GM18951 (cell line): ENCODE results near the gene CLCN4.

Experiments
- POLR2A ChIP-seq: IDR thresholded peaks from 4 replicates; pipeline ENCODE4 v1.6.1; 2011; ENCODE audit warnings: mild to moderate bottlenecking; ENCODE audit not compliant: insufficient read length, insufficient read depth; ENCODE audit errors: extremely low read depth
- in situ Hi-C: fragments of 300-500 bp; cut with MboI; formaldehyde crosslinking; loops from one replicate; pipeline ENCODE4 v1.12.0; 2022; ENCODE audit warnings: low sequenced_read_pairs, mixed read lengths, inconsistent platforms; ENCODE audit not compliant: unreplicated experiment

The CLCN4 gene

GRCh38 chrX:10195947-10196346 is 39.2 kb downstream of the CLCN4 start:
- no peak for TF ChIP-seq POLR2A
- in situ Hi-C loops = loop anchor here (25.0 kb wide), 3 partner anchors 216 to 941 kb away; partner anchors contain the start of gene MID1

DNA sequence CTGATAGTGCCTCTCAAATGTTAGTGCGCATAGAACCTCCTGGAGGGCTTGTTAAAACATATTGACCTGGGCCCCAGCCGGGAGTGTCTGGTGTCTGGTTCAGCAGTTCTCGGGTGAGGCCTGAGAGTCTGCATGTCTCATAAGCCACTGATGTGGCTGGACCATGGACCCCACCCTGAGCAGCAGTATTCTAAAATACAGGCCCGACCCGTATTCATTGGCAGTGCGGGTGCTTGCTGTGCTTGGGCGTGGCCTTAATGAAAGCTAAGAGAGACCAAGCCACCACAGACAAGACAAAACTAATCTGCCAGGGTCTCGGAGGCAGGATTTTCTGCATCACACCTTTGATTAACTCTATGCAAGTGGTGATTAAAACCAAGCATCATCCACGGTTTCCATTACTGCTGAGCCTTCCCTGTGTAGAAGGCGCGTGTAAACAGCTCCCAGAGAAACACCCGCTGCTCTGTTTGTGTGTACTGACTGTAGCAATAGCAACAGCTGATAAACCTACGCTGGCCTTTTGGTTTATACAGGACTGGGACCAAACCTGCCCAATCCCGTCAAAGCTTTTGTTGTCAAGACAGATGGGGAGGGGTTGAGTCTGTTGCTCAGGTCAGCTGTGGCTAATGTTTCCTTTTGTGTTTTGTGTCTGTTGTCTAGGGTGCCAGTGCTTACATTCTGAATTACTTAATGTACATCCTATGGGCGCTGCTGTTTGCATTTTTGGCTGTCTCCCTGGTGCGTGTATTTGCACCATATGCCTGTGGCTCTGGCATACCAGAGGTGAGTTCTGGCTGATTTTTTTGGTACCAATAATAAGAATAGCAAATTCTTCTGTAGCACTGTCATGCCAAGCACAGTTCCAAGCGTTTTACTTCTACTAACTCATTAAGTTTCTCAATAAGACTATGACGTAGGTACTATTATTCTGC is 40.8 kb downstream of the CLCN4 start:
- TF ChIP-seq POLR2A = no peak
- in situ Hi-C loops = loop anchor here (25.0 kb wide), 3 partner anchors 215 to 940 kb away; partner anchors contain the start of gene MID1

- TF ChIP-seq POLR2A = no peak
- in situ Hi-C loops = loop anchor here (25.0 kb wide), 3 partner anchors 214 to 939 kb away; partner anchors contain the start of gene MID1
These were observed 41.5 kb downstream of the CLCN4 start for GRCh38 chrX:10198254-10198653.

- no peak for TF ChIP-seq POLR2A
- in situ Hi-C loops = loop anchor here (25.0 kb wide), 3 partner anchors 213 to 938 kb away; partner anchors contain the start of gene MID1
These were observed 42.4 kb downstream of the CLCN4 start for GRCh38 chrX:10199212-10199611.

- TF ChIP-seq POLR2A = no peak
- in situ Hi-C loops = no loop called here
These were observed 46.8 kb downstream of the CLCN4 start for GRCh38 chrX:10203617-10204016.

GRCh38 chrX:10206317-10206716 is 49.5 kb downstream of the CLCN4 start:
- in situ Hi-C loops = no loop called here
- TF ChIP-seq POLR2A = no peak

GRCh38 chrX:10208281-10208856 is 51.6 kb downstream of the CLCN4 start:
- in situ Hi-C loops = no loop called here
- no peak for TF ChIP-seq POLR2A

GRCh38 chrX:10208953-10209352 is 52.2 kb downstream of the CLCN4 start:
- TF ChIP-seq POLR2A = no peak
- in situ Hi-C loops = no loop called here

DNA sequence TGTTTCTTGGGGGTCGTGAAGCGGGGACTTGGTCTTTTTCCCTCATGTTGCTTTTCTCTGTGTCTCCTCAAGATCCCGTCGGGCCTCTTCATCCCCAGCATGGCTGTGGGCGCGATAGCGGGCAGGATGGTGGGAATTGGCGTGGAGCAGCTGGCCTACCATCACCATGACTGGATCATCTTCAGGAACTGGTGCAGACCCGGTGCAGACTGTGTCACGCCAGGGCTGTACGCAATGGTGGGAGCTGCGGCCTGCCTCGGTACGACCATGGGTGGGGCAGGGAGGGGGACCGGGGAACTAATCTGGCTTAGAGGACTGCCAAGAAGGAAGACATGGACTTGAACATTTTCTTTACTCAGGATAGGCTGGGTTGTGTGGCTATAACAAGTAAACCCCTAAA is 55.6 kb downstream of the CLCN4 start:
- no peak for TF ChIP-seq POLR2A
- in situ Hi-C loops = no loop called here

- in situ Hi-C loops = no loop called here
These were observed 56.9 kb downstream of the CLCN4 start for GRCh38 chrX:10213716-10214115.

DNA sequence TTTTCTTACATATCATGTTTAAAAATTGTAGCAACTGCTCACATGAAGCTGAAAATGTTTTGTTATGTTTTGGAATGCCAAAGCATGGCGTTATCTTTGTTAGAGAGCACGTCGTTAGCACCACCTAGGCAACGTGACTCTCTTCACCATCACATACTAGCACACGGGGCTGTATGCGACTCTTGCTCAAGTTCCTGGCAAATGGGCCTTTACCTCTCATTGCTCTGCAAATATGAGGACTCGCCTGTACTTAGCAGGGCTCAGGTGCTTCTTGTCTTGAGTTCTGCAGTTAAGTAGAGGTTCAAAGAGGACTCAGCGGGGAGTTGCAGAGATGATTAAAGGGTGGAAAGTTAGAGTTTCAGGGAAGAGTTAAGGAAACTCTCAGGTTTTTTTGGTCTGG is 59.4 kb downstream of the CLCN4 start:
- TF ChIP-seq POLR2A = no peak
- in situ Hi-C loops = no loop called here

More at GRCh38 chrX:10213716-10214115, 56.9 kb downstream of the CLCN4 start:
- TF ChIP-seq POLR2A = no peak

- no peak for TF ChIP-seq POLR2A
- in situ Hi-C loops = no loop called here
These were observed 60.4 kb downstream of the CLCN4 start for GRCh38 chrX:10217198-10217597.

- in situ Hi-C loops = no loop called here
- TF ChIP-seq POLR2A = no peak
These were observed 64.9 kb downstream of the CLCN4 start for GRCh38 chrX:10221651-10222050.

DNA sequence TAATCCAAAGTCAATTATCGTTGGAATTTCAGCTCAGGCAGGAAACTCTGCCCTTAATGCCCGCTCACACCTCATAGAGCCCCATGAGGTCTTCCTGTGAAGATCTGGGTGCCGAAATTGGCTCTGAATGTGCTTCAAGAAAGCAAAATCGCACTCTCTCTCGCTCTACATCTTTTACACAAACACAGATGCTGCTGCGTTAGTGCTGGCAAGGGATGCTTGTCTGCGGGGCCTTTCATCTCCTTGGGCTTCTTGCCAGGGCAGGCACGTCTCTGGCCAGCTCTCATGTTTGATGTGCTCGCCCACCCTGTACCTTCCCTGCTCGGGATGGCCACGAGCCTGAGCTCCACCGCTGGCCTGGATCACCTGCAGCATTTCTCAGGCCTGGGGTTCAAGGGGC is 66.5 kb downstream of the CLCN4 start:
- in situ Hi-C loops = no loop called here
- no peak for TF ChIP-seq POLR2A

DNA sequence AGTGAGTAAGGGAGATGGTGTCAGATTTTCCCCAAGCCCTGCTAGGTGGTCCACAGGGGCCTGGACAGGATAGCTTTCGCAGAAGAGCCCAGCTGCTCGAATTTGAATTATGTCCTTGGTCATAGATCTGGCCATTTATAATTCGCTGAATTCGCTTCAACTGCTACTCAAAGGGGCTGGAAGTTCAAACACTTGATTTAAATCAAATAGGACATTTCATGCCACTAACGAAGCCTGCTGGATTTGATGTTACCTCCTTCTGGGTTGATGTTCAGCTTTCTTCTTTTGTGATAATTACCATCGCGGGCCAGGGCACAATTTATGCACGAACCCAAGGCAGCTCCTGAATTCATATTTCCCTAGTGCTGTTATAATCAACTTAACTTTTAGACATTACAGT is 67.0 kb downstream of the CLCN4 start:
- in situ Hi-C loops = no loop called here
- no peak for TF ChIP-seq POLR2A
